ENCODE measurements around the gene TEAD4.

GRCh38 chr12:2936301-2936700 is 22.9 kb upstream of the TEAD4 start:
- TF ChIP-seq YY1 (IDR thresholded peaks at IDR 0.05) (no peak), GABPA (IDR thresholded peaks at IDR 0.05 in 1 of 2, conservative IDR thresholded peaks at IDR 0.05 in 1 of 2) (no peak), CTCF (IDR thresholded peaks at IDR 0.05; ENCODE audit: low read depth, low read length, missing input control) (no peak), TAF1 (conservative IDR thresholded peaks at IDR 0.05) (no peak), REST (IDR thresholded peaks at IDR 0.05) (no peak), FOXA1 (IDR thresholded peaks at IDR 0.05) (no peak), MAX (IDR thresholded peaks at IDR 0.05) (no peak), RAD21 (IDR thresholded peaks at IDR 0.05) (no peak), SP1 (IDR thresholded peaks at IDR 0.05) (no peak), NR2F2 (IDR thresholded peaks at IDR 0.05) (no peak)
- TF ChIP-seq, protein P1, sequence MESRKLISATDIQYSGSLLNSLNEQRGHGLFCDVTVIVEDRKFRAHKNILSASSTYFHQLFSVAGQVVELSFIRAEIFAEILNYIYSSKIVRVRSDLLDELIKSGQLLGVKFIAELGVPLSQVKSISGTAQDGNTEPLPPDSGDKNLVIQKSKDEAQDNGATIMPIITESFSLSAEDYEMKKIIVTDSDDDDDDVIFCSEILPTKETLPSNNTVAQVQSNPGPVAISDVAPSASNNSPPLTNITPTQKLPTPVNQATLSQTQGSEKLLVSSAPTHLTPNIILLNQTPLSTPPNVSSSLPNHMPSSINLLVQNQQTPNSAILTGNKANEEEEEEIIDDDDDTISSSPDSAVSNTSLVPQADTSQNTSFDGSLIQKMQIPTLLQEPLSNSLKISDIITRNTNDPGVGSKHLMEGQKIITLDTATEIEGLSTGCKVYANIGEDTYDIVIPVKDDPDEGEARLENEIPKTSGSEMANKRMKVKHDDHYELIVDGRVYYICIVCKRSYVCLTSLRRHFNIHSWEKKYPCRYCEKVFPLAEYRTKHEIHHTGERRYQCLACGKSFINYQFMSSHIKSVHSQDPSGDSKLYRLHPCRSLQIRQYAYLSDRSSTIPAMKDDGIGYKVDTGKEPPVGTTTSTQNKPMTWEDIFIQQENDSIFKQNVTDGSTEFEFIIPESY (IDR thresholded peaks at IDR 0.05) = no peak
- TF ChIP-seq, protein P2, sequence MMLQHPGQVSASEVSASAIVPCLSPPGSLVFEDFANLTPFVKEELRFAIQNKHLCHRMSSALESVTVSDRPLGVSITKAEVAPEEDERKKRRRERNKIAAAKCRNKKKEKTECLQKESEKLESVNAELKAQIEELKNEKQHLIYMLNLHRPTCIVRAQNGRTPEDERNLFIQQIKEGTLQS (IDR thresholded peaks at IDR 0.05) = no peak

Measured in liver (tissue), 3 donors.